AG09309 (cell line): ENCODE results near the gene CPNE5.

Experiments
- DNase-seq: peaks from one replicate; pipeline ENCODE4 v3.0.0-alpha.2; 2010; ENCODE audit warnings: low read depth
- H3K4me3 ChIP-seq: 2 replicates; pipeline ENCODE4 v1.5.1; 2011; ENCODE audit warnings: mild to moderate bottlenecking, low read depth, low read length, moderate library complexity; ENCODE audit not compliant: control insufficient read depth
- CTCF ChIP-seq: IDR thresholded peaks from 2 replicates; pipeline ENCODE4 v1.5.1; 2011; ENCODE audit warnings: mild to moderate bottlenecking, low read depth, low read length, inconsistent platforms; ENCODE audit not compliant: insufficient read depth, control insufficient read depth; ENCODE audit errors: missing control alignments

Gene CPNE5

DNA sequence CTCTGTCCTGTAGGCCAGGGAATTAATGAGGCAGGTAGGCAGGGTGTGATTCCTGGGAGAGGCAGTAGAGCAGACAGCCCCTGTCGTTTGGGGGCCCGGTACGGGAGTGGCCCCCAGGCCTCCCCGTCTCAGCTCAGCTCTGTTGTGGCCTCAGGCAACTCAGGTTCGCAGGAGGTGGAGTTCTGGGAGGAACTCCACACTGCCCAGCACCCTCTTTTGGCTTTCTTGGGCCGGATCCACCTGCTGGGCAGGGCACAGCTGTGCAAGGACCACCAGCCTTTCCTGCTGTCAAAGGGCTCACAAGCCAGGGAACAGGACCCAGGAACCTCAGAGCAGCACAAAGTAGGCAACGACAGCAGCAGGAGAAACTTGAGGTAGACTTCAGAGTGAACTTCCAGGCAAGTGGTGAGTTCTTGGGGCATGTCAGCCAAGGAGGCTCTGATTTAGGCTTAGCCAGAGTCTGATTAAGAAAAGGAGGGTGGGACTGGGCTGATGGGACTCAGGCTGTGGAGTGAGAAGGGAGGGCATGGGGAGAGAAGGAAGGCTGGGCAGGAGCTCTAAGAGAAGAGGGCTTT is 104.7 kb downstream of the CPNE5 start:
- TF ChIP-seq CTCF = no peak
- H3K4me3 ChIP-seq = peak overlapping the region; percentile 21
- DNase-seq = no peak

DNA sequence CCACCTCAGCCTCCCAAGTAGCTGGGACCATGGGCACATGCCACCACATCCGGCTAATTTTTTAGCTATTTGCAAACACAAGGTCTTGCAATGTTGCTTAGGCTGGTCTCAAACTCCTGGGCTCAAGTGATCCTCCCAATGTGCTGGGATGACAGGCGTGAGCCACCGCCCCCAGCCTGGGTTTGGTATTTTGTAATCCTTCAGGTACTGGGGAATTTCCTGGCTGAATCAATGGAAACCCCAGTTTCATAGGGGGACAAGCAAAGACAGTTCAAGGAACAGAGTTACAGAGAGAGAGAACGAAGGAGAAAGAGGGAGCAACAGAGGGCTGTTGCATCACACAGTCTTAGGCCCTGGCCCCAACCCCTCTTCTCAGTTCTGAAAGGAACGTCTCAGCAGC is 105.9 kb downstream of the CPNE5 start:
- DNase-seq = no peak
- TF ChIP-seq CTCF = no peak
- no peak overlapping the region for H3K4me3 ChIP-seq

DNA sequence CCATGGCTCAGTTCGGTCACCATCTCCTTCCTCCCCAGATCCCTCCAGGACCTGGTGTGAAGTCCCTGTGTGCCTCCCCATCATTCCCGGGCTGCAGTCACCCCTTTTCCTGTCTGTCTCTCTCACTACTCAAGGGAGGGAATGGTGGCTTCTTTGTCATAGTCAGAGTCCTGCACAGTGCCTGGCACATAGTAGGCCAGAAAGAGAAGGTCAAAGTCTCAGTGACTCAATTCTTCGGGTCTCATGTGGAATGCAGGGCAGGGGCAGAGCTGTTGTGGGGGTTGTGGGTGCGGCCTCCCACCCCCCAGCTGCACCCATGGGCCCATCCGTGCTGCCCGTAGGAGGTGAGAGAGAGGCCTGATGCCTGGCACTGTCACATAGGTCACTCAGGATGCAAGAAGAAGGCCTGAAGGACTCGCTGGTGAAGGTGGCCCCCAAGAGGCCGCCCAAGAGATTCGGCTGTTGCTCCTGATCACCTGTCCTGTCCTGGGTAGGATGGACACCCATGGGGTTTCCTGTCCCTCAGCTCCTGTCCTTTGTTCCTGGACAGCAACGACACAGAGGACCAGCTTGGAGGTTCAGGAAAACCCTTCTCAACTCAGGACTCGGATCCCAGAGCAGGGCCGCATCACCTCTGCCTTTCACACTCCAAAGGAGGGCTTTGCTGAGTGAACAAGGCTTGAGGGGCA is 107.5 kb downstream of the CPNE5 start:
- no peak for DNase-seq
- H3K4me3 ChIP-seq = no peak overlapping the region
- no peak for TF ChIP-seq CTCF

DNA sequence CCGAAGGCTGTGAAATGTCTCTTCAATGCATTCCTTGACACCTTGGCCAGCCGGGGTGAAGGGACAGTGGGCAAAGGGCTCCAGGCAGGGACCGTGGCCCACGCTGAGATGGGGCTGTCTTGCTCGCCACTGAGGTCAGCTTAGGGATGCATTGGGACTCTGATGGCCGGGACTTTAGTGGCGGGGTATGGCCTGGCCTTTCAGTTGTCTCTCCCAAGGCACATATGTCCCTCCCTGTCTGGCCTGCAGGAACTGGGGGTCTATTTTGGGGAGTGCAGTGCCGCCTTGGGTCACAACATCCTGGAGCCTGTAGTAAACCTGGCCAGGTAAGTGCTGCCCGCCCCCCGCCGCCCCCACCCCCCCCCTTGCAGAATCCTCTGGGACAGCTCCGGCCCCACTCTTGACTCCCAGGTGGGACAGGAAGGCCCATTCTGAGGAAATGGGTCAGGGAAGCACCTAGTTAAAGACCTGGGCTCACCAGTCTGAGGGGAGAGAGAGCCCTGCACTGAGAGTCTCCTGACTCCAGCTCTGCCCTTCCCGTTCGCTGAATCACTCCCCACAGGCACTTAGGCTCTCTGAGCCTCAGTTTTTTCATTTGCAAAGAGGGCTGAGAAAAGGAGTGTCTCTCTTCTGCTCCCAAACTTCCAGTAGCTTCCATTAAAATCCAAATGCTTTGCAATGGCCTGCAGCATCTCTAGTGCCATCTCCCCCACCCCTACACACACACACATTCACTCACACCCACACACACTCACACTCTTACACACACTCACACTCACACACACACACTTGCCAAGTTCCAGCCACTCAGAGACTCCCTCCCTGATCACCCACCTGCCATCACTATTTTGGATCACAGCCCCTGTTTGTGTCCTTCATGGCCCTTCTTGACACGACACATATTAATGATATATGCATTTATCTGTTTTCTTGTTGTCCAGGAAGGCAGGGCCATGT is 108.5 kb downstream of the CPNE5 start:
- H3K4me3 ChIP-seq = no peak overlapping the region
- TF ChIP-seq CTCF = no peak
- no peak for DNase-seq

DNA sequence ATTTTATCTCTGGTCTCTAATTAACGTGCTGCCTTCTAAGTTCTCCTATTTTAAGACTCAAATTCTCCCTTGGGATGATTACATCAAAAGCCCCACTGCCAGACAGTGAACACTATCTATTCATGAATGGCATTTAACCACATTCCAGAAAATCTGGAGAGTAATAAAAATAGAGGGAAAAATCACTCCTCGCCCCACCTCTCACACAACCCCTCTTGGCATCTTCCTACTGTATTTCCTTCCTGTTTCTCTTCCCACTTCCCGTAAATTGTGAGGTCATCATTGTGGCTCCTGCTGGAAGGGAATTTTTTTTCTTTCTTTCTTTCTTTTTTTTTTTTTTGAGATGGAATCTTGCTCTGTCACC is 110.1 kb downstream of the CPNE5 start:
- no peak for TF ChIP-seq CTCF
- no peak overlapping the region for H3K4me3 ChIP-seq
- no peak for DNase-seq

- TF ChIP-seq CTCF = no peak
- no peak for DNase-seq
- H3K4me3 ChIP-seq = no peak overlapping the region
Observed at GRCh38 chr6:36728289-36729160, 110.7 kb downstream of the CPNE5 start.
